ENCODE measurements around the gene TYRO3.

DNA sequence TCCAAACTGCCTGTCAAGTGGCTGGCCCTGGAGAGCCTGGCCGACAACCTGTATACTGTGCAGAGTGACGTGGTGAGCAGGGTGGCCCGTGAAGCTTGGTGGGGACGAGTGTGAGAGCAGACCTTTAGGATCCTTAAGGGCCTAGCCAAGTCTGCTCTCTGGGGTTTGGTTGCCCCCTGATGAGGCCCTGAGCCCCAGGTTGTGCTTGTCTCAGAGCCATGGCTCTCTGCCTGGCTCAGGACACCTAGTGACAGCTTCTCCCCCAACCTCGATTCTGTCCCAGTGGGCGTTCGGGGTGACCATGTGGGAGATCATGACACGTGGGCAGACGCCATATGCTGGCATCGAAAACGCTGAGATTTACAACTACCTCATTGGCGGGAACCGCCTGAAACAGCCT lies 14.4 kb downstream of the TYRO3 start:
- no peak for TF ChIP-seq CTCF (IDR thresholded peaks at IDR 0.05; ENCODE audit: insufficient read depth, low read depth, low read length)
- TF ChIP-seq EZH2 (IDR thresholded peaks at IDR 0.05; ENCODE audit: insufficient read depth, low read length) = no peak
